K562 (cell line): ENCODE data around the gene ADPRHL1. TPM values are rescaled to one million over a fixed set of nuclear protein-coding genes. Genes with fewer than 3 reads are reported as not detected.

ENCODE experiments used
- ATAC-seq: fragments of 200-7000 bp; cut with Tn5 transposase; 3 replicates; pipeline ENCODE4 v1.9.1; 2020; ENCODE audit warnings: moderate library complexity
- BruUV-seq: library from RNA; stranded (reverse); fragments of 400-500 nt; replicated peaks from 2 replicates; lab custom pipeline; 2021; lab: Mats Ljungman, UMichigan
- CTCF ChIA-PET: fragments of 300-600 bp; formaldehyde crosslinking; extraction: SDS; loops from one replicate; lab custom pipeline; 2021; ENCODE audit warnings: low intra/inter-chr PET ratio; lab: Yijun Ruan, JAX
- POLR2A ChIA-PET: fragments of 300-600, 350-650 bp; sonication (Branson Sonifier 250); formaldehyde crosslinking; extraction: SDS; loops from one replicate; lab custom pipeline; 2021; ENCODE audit warnings: antibody characterized with exemption, inconsistent platforms; lab: Yijun Ruan, JAX
- DNase-seq, 4 experiments: peaks; one replicate each; pipeline versions ENCODE4 v3.0.0 to v3.0.0-alpha.2; 2011 to 2018; ENCODE audit warnings: low spot score in 3 of 4, mixed read lengths in 3 of 4; ENCODE audit errors: extremely low read depth in 1 of 4
- FAIRE-seq: peaks from 2 replicates; lab custom pipeline; 2011; peaks lifted over from hg19 to GRCh38; lab: Jason Lieb, UNC
- H2AFZ ChIP-seq: 2 replicates; pipeline ENCODE4 v1.6.0; 2011; ENCODE audit warnings: low read depth, low read length, control low read depth, inconsistent platforms
- H3K27ac ChIP-seq: fragments of 200-600 bp; 3 replicates; pipeline ENCODE4 v1.8.0; 2011; ENCODE audit warnings: low read depth, mild to moderate bottlenecking, control low read depth, inconsistent platforms, low read length, moderate library complexity, mixed read lengths; ENCODE audit errors: extremely low read depth
- H3K27me3 ChIP-seq, 2 experiments: fragments of 300-600 bp in 1 of 2; 2 replicates in 1 of 2; 3 replicates in 1 of 2; pipeline versions ENCODE4 v1.6.0 to v1.8.0; 2011; ENCODE audit warnings: inconsistent platforms in 2 of 2, low read length in 2 of 2, mild to moderate bottlenecking in 1 of 2, mixed read lengths in 1 of 2, moderate library complexity in 1 of 2; ENCODE audit not compliant: control insufficient read depth in 2 of 2, insufficient read depth in 2 of 2
- H3K36me3 ChIP-seq: fragments of 300-600 bp; 3 replicates; pipeline ENCODE4 v1.8.0; 2011; ENCODE audit warnings: mild to moderate bottlenecking, low read length, inconsistent platforms; ENCODE audit not compliant: control insufficient read depth, insufficient read depth
- H3K4me1 ChIP-seq, 2 experiments: fragments of 200-600 bp in 1 of 2; replicated peaks in 1 of 2; 2 replicates in 1 of 2; 3 replicates in 1 of 2; pipeline versions ENCODE4 v1.5.1 to v1.8.0; 2011; ENCODE audit warnings: inconsistent platforms in 2 of 2, low read length in 2 of 2, mild to moderate bottlenecking in 1 of 2, mixed read lengths in 1 of 2, moderate library complexity in 1 of 2; ENCODE audit not compliant: control insufficient read depth in 2 of 2, insufficient read depth in 2 of 2
- H3K4me2 ChIP-seq: 2 replicates; pipeline ENCODE4 v1.6.1; 2011; ENCODE audit warnings: low read length, control low read depth, inconsistent platforms, mixed read lengths; ENCODE audit not compliant: insufficient read depth
- H3K4me3 ChIP-seq: fragments of 200-600 bp; sonication (generic), shearing (Covaris generic); 2 replicates; pipeline ENCODE4 v1.5.1; 2016; ENCODE audit warnings: control low read depth, inconsistent platforms
- H3K79me2 ChIP-seq: fragments of 200-600 bp; 3 replicates; pipeline ENCODE4 v1.8.0; 2011; ENCODE audit warnings: low read length, inconsistent platforms; ENCODE audit not compliant: control insufficient read depth, insufficient read depth
- H3K9ac ChIP-seq, 2 experiments: 2 replicates each; pipeline versions ENCODE4 v1.6.0 to v1.6.1; 2011; ENCODE audit warnings: low read depth in 2 of 2, low read length in 2 of 2, control low read depth in 1 of 2, inconsistent platforms in 1 of 2, mild to moderate bottlenecking in 1 of 2, mixed read lengths in 1 of 2; ENCODE audit not compliant: insufficient read depth in 1 of 2
- H3K9me1 ChIP-seq: one replicate; pipeline ENCODE4 v1.6.0; 2011; ENCODE audit warnings: inconsistent platforms, mild to moderate bottlenecking, low read length, moderate library complexity; ENCODE audit not compliant: control insufficient read depth, insufficient read depth
- H3K9me3 ChIP-seq: replicated peaks from 2 replicates; pipeline ENCODE4 v1.5.1; 2011; ENCODE audit warnings: low read depth, low read length, inconsistent platforms; ENCODE audit not compliant: control insufficient read depth, insufficient read depth
- H4K20me1 ChIP-seq: replicated peaks from 2 replicates; pipeline ENCODE4 v1.6.1; 2011; ENCODE audit warnings: low read length, inconsistent platforms, mixed read lengths; ENCODE audit not compliant: control insufficient read depth, insufficient read depth
- ELF1 ChIP-seq: fragments of 200-800 bp; sonication (Bioruptor generic); IDR thresholded peaks from 2 replicates; pipeline ENCODE4 v1.6.1; 2016; ENCODE audit warnings: missing genetic modification characterization, missing compliant biosample characterization
- KLF1 ChIP-seq: fragments of 450-650 bp; IDR thresholded peaks from 2 replicates; pipeline ENCODE4 v1.6.1; 2016; ENCODE audit warnings: missing genetic modification characterization, missing compliant biosample characterization
- NELFE ChIP-seq: IDR thresholded peaks from 2 replicates; pipeline ENCODE4 v1.6.1; 2011; ENCODE audit warnings: mild to moderate bottlenecking; ENCODE audit not compliant: insufficient read depth, insufficient read length
- NR1H2 ChIP-seq: sonication (generic); formaldehyde crosslinking; IDR thresholded peaks from 2 replicates; pipeline ENCODE4 v1.4.0; 2020; ENCODE audit warnings: mild to moderate bottlenecking, missing genetic modification reagents
- SFPQ ChIP-seq: fragments of 200-400 bp; formaldehyde crosslinking; IDR thresholded peaks from 2 replicates; pipeline ENCODE4 v1.6.1; 2017; ENCODE audit warnings: mild to moderate bottlenecking, low read depth, low read length, moderate library complexity
- WGBS: fragments of 100-300 bp; shearing (Covaris generic); methylation state at CpG from one replicate; pipeline ENCODE4 v1.1.6; 2016; ENCODE audit warnings: low coverage, mixed read lengths; ENCODE audit not compliant: insufficient coverage; ENCODE audit errors: missing lambda C conversion rate; 5-methylcytosine and 5-hydroxymethylcytosine counted together
- in situ Hi-C: fragments of 300-500 bp; cut with MboI; formaldehyde crosslinking; loops from 4 replicates; pipeline ENCODE4 v1.15.0; 2018; ENCODE audit warnings: inconsistent platforms, mixed read lengths
- intact Hi-C: fragments of 100-400 bp; cut with micrococcal nuclease; formaldehyde crosslinking; loops from 2 replicates; pipeline ENCODE4 v1.14.2; 2022
- polyA plus RNA-seq, 8 experiments: library from polyadenylated mRNA; depleted of rRNA in 4 of 8; stranded (reverse) in 5 of 8; unstranded in 3 of 8; fragments of >200 nt; fragmentation: Nextera tagmentation in 2 of 8; fragmentation: Illumina TruSeq in 1 of 8; extraction: Ambion mirVana in 2 of 8; extraction: Trizol in 1 of 8; gene quantifications; 2 replicates each; pipeline versions ENCODE4 v1.2.1 to v1.2.3, GENCODE V29; 2011 to 2014; ENCODE audit warnings: inconsistent platforms in 1 of 8, missing spikeins in 1 of 8
- total RNA-seq, 7 experiments: library from RNA; depleted of rRNA in 6 of 7; stranded (reverse); fragments of >200 nt in 6 of 7; fragmentation: Illumina TruSeq in 2 of 7; extraction: Trizol in 2 of 7; gene quantifications; 2 replicates each; pipeline versions ENCODE4 v1.2.1 to v1.2.3, GENCODE V29; 2011 to 2021; ENCODE audit warnings: low replicate concordance in 1 of 7
- TF ChIP-seq, protein P1 (sequence below), 2 experiments: IDR thresholded peaks; 2 replicates each; pipeline ENCODE4 v1.6.1; 2011; ENCODE audit warnings: borderline replicate concordance in 1 of 2, control low read depth in 1 of 2, low read depth in 1 of 2, low read length in 1 of 2, mild to moderate bottlenecking in 1 of 2, mixed read lengths in 1 of 2, moderate library complexity in 1 of 2; ENCODE audit not compliant: insufficient read depth in 1 of 2, insufficient read length in 1 of 2, poor library complexity in 1 of 2, severe bottlenecking in 1 of 2; ENCODE audit errors: extremely low read depth in 1 of 2
- TF ChIP-seq, protein P2 (sequence below): IDR thresholded peaks from 3 replicates; pipeline ENCODE4 v1.6.1; 2011; ENCODE audit warnings: borderline replicate concordance, mild to moderate bottlenecking, moderate library complexity; ENCODE audit not compliant: insufficient read length; ENCODE audit errors: extremely low read depth

Gene ADPRHL1
- total and polyA plus RNA-seq, 9 of the 15 experiments (the other 6 are each of a cell fraction or from before 2014, with no cell fraction given): 0.06 to 0.76 (median 0.37) TPM; not detected in 1

GRCh38 chr13:113414335-113414734 lies 39.0 kb downstream of the ADPRHL1 start:
- no peaks in the 10 kb centered on the region for H3K36me3 ChIP-seq
- no peak overlapping the region for H3K27ac ChIP-seq
- ChIA-PET POLR2A (no interaction called here), CTCF (no interaction called here)
- H3K9me1 ChIP-seq: no peaks in the 10 kb centered on the region
- no peak overlapping the region for H3K4me2 ChIP-seq
- H3K27me3 ChIP-seq: peaks cover 14 to 52% of the 10 kb centered on the region in 2 experiments; a peak in 4 of 5 replicates
- WGBS: 5% methylated on average over 4 of the region's 8 CpGs
- no peak for DNase-seq
- H4K20me1 ChIP-seq: no peaks in the 10 kb centered on the region
- ATAC-seq: no peak
- no peaks in the 10 kb centered on the region for H3K9me3 ChIP-seq
- H3K4me1 ChIP-seq: peaks cover 0 to 18% of the 10 kb centered on the region in 2 experiments; a peak in 2 of 5 replicates
- intact Hi-C loops (no loop called here), in situ Hi-C loops (no loop called here)
- H3K79me2 ChIP-seq: no peaks in the 10 kb centered on the region
- H2AFZ ChIP-seq: no peak overlapping the region
- TF ChIP-seq KLF1 (tag) (no peak), ELF1 (tag) (no peak), NR1H2 (CRISPR knock-in tag) (no peak), SFPQ (no peak), NELFE (no peak)
- TF ChIP-seq, protein P1, sequence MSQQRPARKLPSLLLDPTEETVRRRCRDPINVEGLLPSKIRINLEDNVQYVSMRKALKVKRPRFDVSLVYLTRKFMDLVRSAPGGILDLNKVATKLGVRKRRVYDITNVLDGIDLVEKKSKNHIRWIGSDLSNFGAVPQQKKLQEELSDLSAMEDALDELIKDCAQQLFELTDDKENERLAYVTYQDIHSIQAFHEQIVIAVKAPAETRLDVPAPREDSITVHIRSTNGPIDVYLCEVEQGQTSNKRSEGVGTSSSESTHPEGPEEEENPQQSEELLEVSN (IDR thresholded peaks at IDR 0.05; ENCODE audit: borderline replicate concordance in 1 of 2, extremely low read depth in 1 of 2, insufficient read depth in 1 of 2, insufficient read length in 1 of 2, low read depth in 1 of 2, low read length in 1 of 2, poor library complexity in 1 of 2, severe bottlenecking in 1 of 2): no peak
- TF ChIP-seq, protein P2, sequence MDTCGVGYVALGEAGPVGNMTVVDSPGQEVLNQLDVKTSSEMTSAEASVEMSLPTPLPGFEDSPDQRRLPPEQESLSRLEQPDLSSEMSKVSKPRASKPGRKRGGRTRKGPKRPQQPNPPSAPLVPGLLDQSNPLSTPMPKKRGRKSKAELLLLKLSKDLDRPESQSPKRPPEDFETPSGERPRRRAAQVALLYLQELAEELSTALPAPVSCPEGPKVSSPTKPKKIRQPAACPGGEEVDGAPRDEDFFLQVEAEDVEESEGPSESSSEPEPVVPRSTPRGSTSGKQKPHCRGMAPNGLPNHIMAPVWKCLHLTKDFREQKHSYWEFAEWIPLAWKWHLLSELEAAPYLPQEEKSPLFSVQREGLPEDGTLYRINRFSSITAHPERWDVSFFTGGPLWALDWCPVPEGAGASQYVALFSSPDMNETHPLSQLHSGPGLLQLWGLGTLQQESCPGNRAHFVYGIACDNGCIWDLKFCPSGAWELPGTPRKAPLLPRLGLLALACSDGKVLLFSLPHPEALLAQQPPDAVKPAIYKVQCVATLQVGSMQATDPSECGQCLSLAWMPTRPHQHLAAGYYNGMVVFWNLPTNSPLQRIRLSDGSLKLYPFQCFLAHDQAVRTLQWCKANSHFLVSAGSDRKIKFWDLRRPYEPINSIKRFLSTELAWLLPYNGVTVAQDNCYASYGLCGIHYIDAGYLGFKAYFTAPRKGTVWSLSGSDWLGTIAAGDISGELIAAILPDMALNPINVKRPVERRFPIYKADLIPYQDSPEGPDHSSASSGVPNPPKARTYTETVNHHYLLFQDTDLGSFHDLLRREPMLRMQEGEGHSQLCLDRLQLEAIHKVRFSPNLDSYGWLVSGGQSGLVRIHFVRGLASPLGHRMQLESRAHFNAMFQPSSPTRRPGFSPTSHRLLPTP: no peak
- H3K4me3 ChIP-seq: no peak overlapping the region
- FAIRE-seq: no peak
- no TSS peak for BruUV-seq
- H3K9ac ChIP-seq: no peak overlapping the region
